Mesothelial cell of epicardium (in vitro differentiated cells): ENCODE data around the gene CSHL1. TPM values are rescaled to one million over a fixed set of nuclear protein-coding genes. Genes with fewer than 3 reads are reported as not detected.
A peak's percentile ranks its signal among the peaks of the same experiment; 100 is the strongest.
"Not testable (repeated sequence)": the region's sequence is repeated elsewhere in the genome, so short reads cannot be mapped to it uniquely, and the experiment has no call there.

Experiments used
- DNase-seq, 2 experiments: peaks; one replicate each; pipeline ENCODE4 v3.0.0; 2021; ENCODE audit warnings: low spot score in 2 of 2; ENCODE audit not compliant: unreplicated experiment in 2 of 2
- H3K27ac Mint-ChIP-seq: 2 replicates; pipeline ENCODE4 v1.8.0; 2021; ENCODE audit warnings: mixed read lengths
- H3K27me3 Mint-ChIP-seq: 2 replicates; pipeline ENCODE4 v1.8.0; 2021; ENCODE audit warnings: low read depth, mixed read lengths
- H3K36me3 Mint-ChIP-seq: 2 replicates; pipeline ENCODE4 v1.8.0; 2021; ENCODE audit warnings: mixed read lengths
- H3K4me1 Mint-ChIP-seq: 2 replicates; pipeline ENCODE4 v1.8.0; 2021; ENCODE audit warnings: mixed read lengths
- H3K4me3 Mint-ChIP-seq: 2 replicates; pipeline ENCODE4 v1.8.0; 2021; ENCODE audit warnings: mild to moderate bottlenecking, moderate library complexity, mixed read lengths
- H3K9me3 Mint-ChIP-seq: 2 replicates; pipeline ENCODE4 v1.8.0; 2021; ENCODE audit warnings: mixed read lengths
- total RNA-seq: library from RNA; stranded (reverse); gene quantifications from 3 replicates; pipeline ENCODE4 v1.2.1, GENCODE V29; 2021
- TF ChIP-seq, protein P1 (sequence below): fragments of 200-600 bp; sonication (generic); IDR thresholded peaks from one replicate; pipeline ENCODE4 v1.5.0; 2021; ENCODE audit warnings: antibody characterized with exemption; ENCODE audit not compliant: unreplicated experiment

CSHL1 gene
- total RNA-seq, 1 donor from 2014 or later, result not detected

DNA sequence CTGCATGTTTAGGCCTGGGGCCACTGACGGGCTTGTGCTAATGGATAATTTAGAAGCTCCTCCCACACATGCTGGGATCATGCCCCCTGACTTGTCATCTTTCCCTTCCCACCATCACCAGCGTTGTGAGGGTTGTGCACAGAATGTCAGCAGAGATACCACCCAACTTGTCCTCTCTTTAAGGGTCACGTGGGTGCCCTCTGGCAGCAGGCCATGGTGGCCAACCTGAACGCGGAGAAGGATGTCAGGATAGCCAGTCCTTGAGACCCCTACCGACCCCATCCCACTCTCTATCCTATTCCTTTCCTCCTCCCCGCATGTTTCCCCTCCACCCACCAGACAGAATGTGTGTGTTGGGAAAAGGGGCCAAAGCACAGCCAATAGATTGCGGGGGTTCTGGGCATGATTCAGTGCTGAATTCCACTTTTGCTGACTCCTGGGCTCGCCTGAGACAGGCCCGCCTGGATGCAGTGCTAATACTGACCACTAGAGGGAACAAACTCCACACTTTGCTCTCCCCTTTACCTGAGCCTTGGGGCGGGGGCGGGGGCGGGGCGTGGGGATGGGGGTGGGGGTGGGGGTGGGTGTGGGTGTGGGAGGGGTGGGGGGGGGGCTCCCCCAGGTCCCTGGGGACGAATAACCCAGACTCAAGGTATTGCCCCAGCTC is 29.0 kb downstream of the CSHL1 start, which contains the start of gene GH2:
Gene GH2 (minus strand): TSS at position 10 of the 667 bp plus-strand sequence. CDS start 143 bp downstream, outside the sequence.
- Mint-ChIP-seq H3K36me3 (no peaks in the 10 kb centered on the region), H3K4me3 (no peak within 1 kb of the TSS), H3K9me3 (no peaks in the 10 kb centered on the region), H3K4me1 (no peaks in the 10 kb centered on the region), H3K27me3 (peaks cover 19% of the 10 kb centered on the region), H3K27ac (no peak within 1 kb of the TSS)
- TF ChIP-seq, protein P1, sequence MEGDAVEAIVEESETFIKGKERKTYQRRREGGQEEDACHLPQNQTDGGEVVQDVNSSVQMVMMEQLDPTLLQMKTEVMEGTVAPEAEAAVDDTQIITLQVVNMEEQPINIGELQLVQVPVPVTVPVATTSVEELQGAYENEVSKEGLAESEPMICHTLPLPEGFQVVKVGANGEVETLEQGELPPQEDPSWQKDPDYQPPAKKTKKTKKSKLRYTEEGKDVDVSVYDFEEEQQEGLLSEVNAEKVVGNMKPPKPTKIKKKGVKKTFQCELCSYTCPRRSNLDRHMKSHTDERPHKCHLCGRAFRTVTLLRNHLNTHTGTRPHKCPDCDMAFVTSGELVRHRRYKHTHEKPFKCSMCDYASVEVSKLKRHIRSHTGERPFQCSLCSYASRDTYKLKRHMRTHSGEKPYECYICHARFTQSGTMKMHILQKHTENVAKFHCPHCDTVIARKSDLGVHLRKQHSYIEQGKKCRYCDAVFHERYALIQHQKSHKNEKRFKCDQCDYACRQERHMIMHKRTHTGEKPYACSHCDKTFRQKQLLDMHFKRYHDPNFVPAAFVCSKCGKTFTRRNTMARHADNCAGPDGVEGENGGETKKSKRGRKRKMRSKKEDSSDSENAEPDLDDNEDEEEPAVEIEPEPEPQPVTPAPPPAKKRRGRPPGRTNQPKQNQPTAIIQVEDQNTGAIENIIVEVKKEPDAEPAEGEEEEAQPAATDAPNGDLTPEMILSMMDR, result peak; percentile 62
- peak in 1 of 2 experiments; percentile 73 for DNase-seq

- not testable (repeated sequence) for H3K4me1 Mint-ChIP-seq, H3K36me3 Mint-ChIP-seq, DNase-seq, H3K9me3 Mint-ChIP-seq, H3K27ac Mint-ChIP-seq, H3K4me3 Mint-ChIP-seq
- H3K27me3 Mint-ChIP-seq, result peaks cover 20% of the 10 kb centered on the region
These were observed 29.7 kb downstream of the CSHL1 start for GRCh38 chr17:63881337-63881736.

GRCh38 chr17:63880706-63881105 is 30.4 kb downstream of the CSHL1 start:
- DNase-seq, result no peak
- H3K27me3 Mint-ChIP-seq, result peaks cover 22% of the 10 kb centered on the region
- no peaks in the 10 kb centered on the region for H3K4me1 Mint-ChIP-seq
- no peaks in the 10 kb centered on the region for H3K9me3 Mint-ChIP-seq
- H3K4me3 Mint-ChIP-seq, result no peak overlapping the region
- TF ChIP-seq, protein P1, result no peak
- H3K27ac Mint-ChIP-seq, result no peak overlapping the region
- no peaks in the 10 kb centered on the region for H3K36me3 Mint-ChIP-seq

GRCh38 chr17:63878413-63878812 is 32.6 kb downstream of the CSHL1 start:
- H3K9me3 Mint-ChIP-seq, DNase-seq, H3K36me3 Mint-ChIP-seq, H3K4me3 Mint-ChIP-seq, H3K4me1 Mint-ChIP-seq, H3K27ac Mint-ChIP-seq: not testable (repeated sequence)
- peaks cover 24% of the 10 kb centered on the region for H3K27me3 Mint-ChIP-seq

- DNase-seq, H3K9me3 Mint-ChIP-seq, H3K27ac Mint-ChIP-seq, H3K4me3 Mint-ChIP-seq, H3K4me1 Mint-ChIP-seq, H3K36me3 Mint-ChIP-seq: not testable (repeated sequence)
- peaks cover 21% of the 10 kb centered on the region for H3K27me3 Mint-ChIP-seq
These were observed 36.4 kb downstream of the CSHL1 start for GRCh38 chr17:63874693-63875092.

- H3K27me3 Mint-ChIP-seq, result peaks cover 21% of the 10 kb centered on the region
- not testable (repeated sequence) for H3K36me3 Mint-ChIP-seq, H3K27ac Mint-ChIP-seq, H3K4me3 Mint-ChIP-seq, DNase-seq, H3K9me3 Mint-ChIP-seq
- peaks cover 12% of the 10 kb centered on the region for H3K4me1 Mint-ChIP-seq
These were observed 36.9 kb downstream of the CSHL1 start for GRCh38 chr17:63874061-63874626.

DNA sequence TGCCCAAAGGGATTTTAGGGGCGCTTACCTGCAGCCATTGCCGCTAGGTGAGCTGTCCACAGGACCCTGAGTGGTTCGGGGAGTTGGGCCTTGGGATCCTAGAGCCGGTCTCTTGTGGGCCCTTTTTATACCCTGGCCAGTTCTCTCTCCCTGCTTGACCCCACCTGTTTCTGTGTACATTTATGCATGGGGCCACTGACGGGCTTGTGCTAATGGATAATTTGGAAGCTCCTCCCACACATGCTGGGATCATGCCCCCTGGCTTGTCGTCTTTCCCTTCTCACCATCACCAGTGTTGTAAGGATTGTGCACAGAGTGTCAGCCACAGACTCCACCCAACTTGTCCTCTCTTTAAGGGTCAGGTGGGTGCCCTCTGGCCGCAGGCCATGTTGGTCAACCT is 37.5 kb downstream of the CSHL1 start, which contains the start of gene CSH2:
Gene CSH2 (minus strand): TSS at position 101 of the 400 bp plus-strand sequence. CDS start 63 bp downstream, at position 38.
- not testable (repeated sequence) for H3K9me3 Mint-ChIP-seq, H3K27ac Mint-ChIP-seq, H3K36me3 Mint-ChIP-seq, DNase-seq, H3K4me3 Mint-ChIP-seq
- peaks cover 13% of the 10 kb centered on the region for H3K4me1 Mint-ChIP-seq
- peaks cover 20% of the 10 kb centered on the region for H3K27me3 Mint-ChIP-seq

GRCh38 chr17:63871646-63872365 is 39.3 kb downstream of the CSHL1 start:
- H3K27me3 Mint-ChIP-seq, H3K9me3 Mint-ChIP-seq, H3K27ac Mint-ChIP-seq, DNase-seq, H3K4me3 Mint-ChIP-seq, H3K36me3 Mint-ChIP-seq: not testable (repeated sequence)
- H3K4me1 Mint-ChIP-seq, result peaks cover 13% of the 10 kb centered on the region

DNA sequence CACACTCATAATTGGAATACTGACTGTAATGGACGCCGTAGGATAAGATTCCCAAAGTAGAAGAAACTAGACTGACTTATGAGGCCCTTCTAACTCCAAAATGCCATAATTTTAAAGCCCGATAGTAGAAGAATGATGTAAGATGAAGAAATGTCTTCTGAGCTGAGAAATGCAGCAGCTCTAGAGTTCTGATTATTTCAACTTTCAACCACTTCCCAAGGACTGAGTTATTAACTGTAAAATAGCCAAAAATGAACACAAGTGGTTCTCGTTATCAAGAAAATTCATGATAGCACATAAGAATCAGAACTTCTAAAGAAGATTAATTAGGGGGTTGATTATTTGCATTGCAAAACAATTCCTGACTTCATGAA is 40.8 kb downstream of the CSHL1 start:
- not testable (repeated sequence) for H3K27me3 Mint-ChIP-seq, DNase-seq, H3K27ac Mint-ChIP-seq, H3K9me3 Mint-ChIP-seq, H3K4me3 Mint-ChIP-seq, H3K36me3 Mint-ChIP-seq
- H3K4me1 Mint-ChIP-seq, result peaks cover 17% of the 10 kb centered on the region
